H1 (cell line): ENCODE data around the gene CCDC110. TPM values are rescaled to one million over a fixed set of nuclear protein-coding genes. Genes with fewer than 3 reads are reported as not detected.

ENCODE experiments used
- BCL11A ChIP-seq, 2 experiments: IDR thresholded peaks; one replicate each; pipeline ENCODE4 v1.6.1; 2011; ENCODE audit warnings: low read depth in 2 of 2, low read length in 2 of 2, mild to moderate bottlenecking in 2 of 2
- CBX5 ChIP-seq: fragments of 300-800, 300-1000 bp; sonication (generic); IDR thresholded peaks from 2 replicates; pipeline ENCODE4 v1.7.1; 2016; ENCODE audit warnings: antibody characterized with exemption, low read length, low read depth
- CHD7 ChIP-seq: fragments of 300-600 bp; sonication (generic); IDR thresholded peaks from 2 replicates; pipeline ENCODE4 v1.7.1; 2012; ENCODE audit warnings: low read length, moderate library complexity, mild to moderate bottlenecking, inconsistent platforms; ENCODE audit not compliant: insufficient replicate concordance
- GTF2F1 ChIP-seq: IDR thresholded peaks from 2 replicates; pipeline ENCODE4 v1.6.1; 2012; ENCODE audit warnings: low read depth, low read length, improper control_type of control experiment, borderline replicate concordance
- HDAC6 ChIP-seq: IDR thresholded peaks from one replicate; pipeline ENCODE4 v1.7.1; 2012; ENCODE audit warnings: low read depth, mild to moderate bottlenecking, inconsistent platforms, low read length, moderate library complexity
- KDM1A ChIP-seq: fragments of 200-600, 300-600 bp; sonication (generic); IDR thresholded peaks from 2 replicates; pipeline ENCODE4 v1.7.1; 2016; ENCODE audit warnings: mild to moderate bottlenecking, low read length, borderline replicate concordance
- KDM5A ChIP-seq: fragments of 200-600 bp; IDR thresholded peaks from 2 replicates; pipeline ENCODE4 v1.7.1; 2012; ENCODE audit warnings: mild to moderate bottlenecking, low read length, inconsistent platforms, mixed read lengths
- PHF8 ChIP-seq: fragments of 200-600 bp; sonication (generic); conservative IDR thresholded peaks from 2 replicates; pipeline ENCODE4 v1.7.1; 2012; ENCODE audit warnings: low read depth, mild to moderate bottlenecking, inconsistent platforms, low read length, moderate library complexity
- RAD21 ChIP-seq, 2 experiments: IDR thresholded peaks in 1 of 2; conservative IDR thresholded peaks in 1 of 2; 2 replicates each; pipeline ENCODE4 v1.6.1; 2011; ENCODE audit warnings: low read depth in 2 of 2, low read length in 2 of 2, improper control_type of control experiment in 1 of 2, inconsistent platforms in 1 of 2, mild to moderate bottlenecking in 1 of 2, moderate library complexity in 1 of 2
- polyA plus RNA-seq, 7 experiments: library from polyadenylated mRNA; depleted of rRNA in 3 of 7; stranded (reverse) in 5 of 7; unstranded in 2 of 7; fragments of >200 nt in 5 of 7; fragments of 200-250 nt in 2 of 7; gene quantifications; 1 replicate in 5 of 7; 2 replicates in 1 of 7; 4 replicates in 1 of 7; pipeline versions ENCODE4 v1.2.1 to v1.2.3, GENCODE V29; 2011 to 2013; ENCODE audit warnings: missing spikeins in 2 of 7, mixed read lengths in 2 of 7
- total RNA-seq: library from RNA; stranded (reverse); fragmentation: NEBNext Ultra II Directional; extraction: Animal tissue kit (Norgen Biotek cat#: 25700); gene quantifications from 2 replicates; pipeline ENCODE4 v1.2.1, GENCODE V29; 2021

Gene CCDC110
- total and polyA plus RNA-seq, 2 of the 8 experiments (the other 6 are each of a cell fraction or from before 2014, with no cell fraction given) = 0.33 to 3.1 TPM

- TF ChIP-seq CHD7 = no peak
- TF ChIP-seq KDM1A = no peak
- no peak for TF ChIP-seq CBX5
- no peak for TF ChIP-seq HDAC6
- TF ChIP-seq RAD21 (IDR thresholded peaks at IDR 0.05 in 1 of 2, conservative IDR thresholded peaks at IDR 0.05 in 1 of 2; ENCODE audit: low read depth in 2 of 2, low read length in 2 of 2) = no peak
- TF ChIP-seq PHF8 = no peak
- no peak for TF ChIP-seq KDM5A
- no peak for TF ChIP-seq GTF2F1
- TF ChIP-seq BCL11A (IDR thresholded peaks at IDR 0.05; ENCODE audit: low read depth in 2 of 2, low read length in 2 of 2) = no peak
- TF ChIP-seq, all 59 proteins: peak for 0
Measured at GRCh38 chr4:185465707-185466106, 5.8 kb downstream of the CCDC110 start (continued).
